SK-N-SH (cell line): Measurements from ENCODE around the gene FBXL12. TPM values are rescaled to one million over a fixed set of nuclear protein-coding genes. Genes with fewer than 3 reads are reported as not detected.

ENCODE experiments used
- CTCF ChIA-PET: fragments of 300-600, 350-600 bp; formaldehyde crosslinking; extraction: SDS; loops from one replicate; lab custom pipeline; 2021; lab: Yijun Ruan, JAX
- POLR2A ChIA-PET: fragments of 350-600 bp; sonication (Branson Sonifier 250); formaldehyde crosslinking; extraction: SDS; loops from one replicate; lab custom pipeline; 2020; ENCODE audit warnings: antibody characterized with exemption, inconsistent platforms; lab: Yijun Ruan, JAX
- DNase-seq: peaks from one replicate; pipeline ENCODE4 v3.0.0; 2012
- H2AFZ ChIP-seq: fragments of 200-600 bp; sonication (generic); 2 replicates; pipeline ENCODE4 v1.8.1; 2016; ENCODE audit warnings: antibody characterized with exemption, mild to moderate bottlenecking, low read depth
- H3F3A ChIP-seq: fragments of 200-600 bp; sonication (generic); replicated peaks from 2 replicates; pipeline ENCODE3; 2016; ENCODE audit warnings: antibody characterized with exemption, mild to moderate bottlenecking; ENCODE audit not compliant: insufficient read depth
- H3K27ac ChIP-seq, 2 experiments: fragments of 200-500 bp in 1 of 2; fragments of 200-600 bp in 1 of 2; sonication (Bioruptor generic) in 1 of 2; sonication (generic), shearing (Covaris generic) in 1 of 2; 2 replicates each; pipeline versions ENCODE4 v1.5.1 to v1.6.1; 2014 to 2016; ENCODE audit warnings: low read depth in 2 of 2, inconsistent platforms in 1 of 2, low read length in 1 of 2, mild to moderate bottlenecking in 1 of 2, mixed read lengths in 1 of 2
- H3K27me3 ChIP-seq: fragments of 200-600 bp; sonication (generic), shearing (Covaris generic); 2 replicates; pipeline ENCODE4 v1.6.1; 2016; ENCODE audit warnings: mixed run types; ENCODE audit not compliant: insufficient read depth
- H3K36me3 ChIP-seq, 2 experiments: fragments of 200-500 bp in 1 of 2; fragments of 200-600 bp in 1 of 2; sonication (Bioruptor generic) in 1 of 2; sonication (generic) in 1 of 2; replicated peaks in 1 of 2; 2 replicates each; pipeline versions ENCODE3 to v1.5.1; 2014 to 2016; ENCODE audit warnings: low read length in 1 of 2, mild to moderate bottlenecking in 1 of 2; ENCODE audit not compliant: insufficient read depth in 2 of 2, control insufficient read depth in 1 of 2
- H3K4me1 ChIP-seq, 2 experiments: fragments of 200-500 bp in 1 of 2; fragments of 200-600 bp in 1 of 2; sonication (Bioruptor generic) in 1 of 2; sonication (generic), shearing (Covaris generic) in 1 of 2; 2 replicates each; pipeline versions ENCODE4 v1.5.1 to v1.6.1; 2014 to 2016; ENCODE audit warnings: low read depth in 1 of 2, low read length in 1 of 2, mixed run types in 1 of 2; ENCODE audit not compliant: insufficient read depth in 2 of 2, control insufficient read depth in 1 of 2
- H3K4me2 ChIP-seq: fragments of 200-600 bp; sonication (generic), shearing (Covaris generic); 2 replicates; pipeline ENCODE4 v1.6.1; 2017; ENCODE audit warnings: mixed run types
- H3K4me3 ChIP-seq, 2 experiments: fragments of 200-500 bp in 1 of 2; fragments of 200-600 bp in 1 of 2; sonication (Bioruptor generic) in 1 of 2; sonication (generic), shearing (Covaris generic) in 1 of 2; 2 replicates each; pipeline versions ENCODE4 v1.5.1 to v1.8.1; 2014 to 2016; ENCODE audit warnings: low read depth in 2 of 2, inconsistent platforms in 1 of 2, low read length in 1 of 2, mild to moderate bottlenecking in 1 of 2, mixed read lengths in 1 of 2, moderate library complexity in 1 of 2
- H3K79me2 ChIP-seq: fragments of 200-600 bp; sonication (generic); 2 replicates; pipeline ENCODE4 v1.8.1; 2017; ENCODE audit warnings: mild to moderate bottlenecking; ENCODE audit not compliant: insufficient read depth
- H3K9ac ChIP-seq: fragments of 200-600 bp; sonication (generic); 2 replicates; pipeline ENCODE4 v1.6.1; 2017; ENCODE audit warnings: mixed run types
- H3K9me2 ChIP-seq: fragments of 200-600 bp; sonication (generic); 2 replicates; pipeline ENCODE4 v1.6.1; 2017; ENCODE audit warnings: mixed run types
- H3K9me3 ChIP-seq: fragments of 200-600 bp; sonication (generic); 2 replicates; pipeline ENCODE4 v1.6.1; 2017; ENCODE audit warnings: mixed run types, mild to moderate bottlenecking, moderate library complexity
- H4K20me1 ChIP-seq: fragments of 200-600 bp; sonication (generic); 2 replicates; pipeline ENCODE4 v1.6.1; 2017; ENCODE audit warnings: mild to moderate bottlenecking, mixed run types; ENCODE audit not compliant: insufficient read depth
- CTCF ChIP-seq: fragments of 200-600 bp; sonication (generic); IDR thresholded peaks from 2 replicates; pipeline ENCODE4 v1.6.1; 2017; ENCODE audit warnings: antibody characterized with exemption, mild to moderate bottlenecking, moderate library complexity
- ELF1 ChIP-seq: IDR thresholded peaks from 2 replicates; pipeline ENCODE4 v1.4.0; 2012
- FOXM1 ChIP-seq: IDR thresholded peaks from 2 replicates; pipeline ENCODE4 v1.4.0; 2012; ENCODE audit warnings: low read depth, mild to moderate bottlenecking
- IRF3 ChIP-seq: fragments of 150-350 bp; IDR thresholded peaks from 2 replicates; pipeline ENCODE4 v1.6.1; 2016; ENCODE audit warnings: mild to moderate bottlenecking, low read depth, low read length
- MAX ChIP-seq: IDR thresholded peaks from 2 replicates; pipeline ENCODE4 v1.4.0; 2012; ENCODE audit warnings: low read depth
- NFIC ChIP-seq: IDR thresholded peaks from 2 replicates; pipeline ENCODE4 v1.4.0; 2012; ENCODE audit warnings: borderline replicate concordance
- NRF1 ChIP-seq: IDR thresholded peaks from 2 replicates; pipeline ENCODE4 v1.6.1; 2012; ENCODE audit warnings: low read depth, mild to moderate bottlenecking, low read length
- REST ChIP-seq: IDR thresholded peaks from 2 replicates; pipeline ENCODE4 v1.6.1; 2012; ENCODE audit warnings: mild to moderate bottlenecking, low read depth, low read length, moderate library complexity
- RXRA ChIP-seq: IDR thresholded peaks from 2 replicates; pipeline ENCODE4 v1.4.0; 2012; ENCODE audit warnings: low read depth, mild to moderate bottlenecking, borderline replicate concordance
- TCF12 ChIP-seq: IDR thresholded peaks from 2 replicates; pipeline ENCODE4 v1.4.0; 2012
- USF1 ChIP-seq: IDR thresholded peaks from 2 replicates; pipeline ENCODE4 v1.4.0; 2012; ENCODE audit warnings: low read depth, borderline replicate concordance
- USF2 ChIP-seq: fragments of 150-350 bp; IDR thresholded peaks from 2 replicates; pipeline ENCODE4 v1.6.1; 2017; ENCODE audit warnings: antibody characterized with exemption, low read length, low read depth, borderline replicate concordance
- YY1 ChIP-seq: IDR thresholded peaks from 2 replicates; pipeline ENCODE4 v1.4.0; 2012; ENCODE audit warnings: low read depth, mild to moderate bottlenecking
- WGBS: methylation state at CpG from one replicate; pipeline ENCODE4 v1.1.6; 2017; ENCODE audit warnings: low lambda C conversion rate; 5-methylcytosine and 5-hydroxymethylcytosine counted together
- polyA plus RNA-seq, 3 experiments: library from polyadenylated mRNA; depleted of rRNA; stranded (reverse); fragments of >200 nt; gene quantifications; 2 replicates each; pipeline ENCODE4 v1.2.3, GENCODE V29; 2012

FBXL12 gene
- polyA plus RNA-seq, 1 of the 3 experiments (the other 2 are of a cell fraction), result 27.1 TPM

GRCh38 chr19:9857076-9857721 is 38.3 kb upstream of the FBXL12 start:
- no peak for DNase-seq
- H3K4me2 ChIP-seq, result no peak overlapping the region
- no peaks in the 10 kb centered on the region for H3K9me3 ChIP-seq
- POLR2A ChIA-PET, result no interaction called here
- no peaks in the 10 kb centered on the region for H3K4me1 ChIP-seq
- H4K20me1 ChIP-seq, result no peaks in the 10 kb centered on the region
- CTCF ChIA-PET, result no interaction called here
- H3K36me3 ChIP-seq, result no peaks in the 10 kb centered on the region
- H2AFZ ChIP-seq, result no peak overlapping the region
- H3K27me3 ChIP-seq, result no peaks in the 10 kb centered on the region
- no peaks in the 10 kb centered on the region for H3F3A ChIP-seq
- no peak overlapping the region for H3K4me3 ChIP-seq
- 90% methylated on average over 10 of the region's 13 CpGs for WGBS
- H3K9ac ChIP-seq, result no peak overlapping the region
- H3K27ac ChIP-seq, result no peak overlapping the region
- no peaks in the 10 kb centered on the region for H3K79me2 ChIP-seq
- no peaks in the 10 kb centered on the region for H3K9me2 ChIP-seq
- TF ChIP-seq CTCF, result no peak
- TF ChIP-seq ELF1, result no peak
- no peak for TF ChIP-seq USF1
- no peak for TF ChIP-seq RXRA
- no peak for TF ChIP-seq REST
- TF ChIP-seq IRF3, result no peak
- no peak for TF ChIP-seq YY1
- TF ChIP-seq NRF1, result no peak
- no peak for TF ChIP-seq TCF12
- no peak for TF ChIP-seq NFIC
- TF ChIP-seq FOXM1, result no peak
- no peak for TF ChIP-seq MAX
- no peak for TF ChIP-seq USF2
